ENCODE measurements around the gene GPR87.

Gene GPR87, protein sequence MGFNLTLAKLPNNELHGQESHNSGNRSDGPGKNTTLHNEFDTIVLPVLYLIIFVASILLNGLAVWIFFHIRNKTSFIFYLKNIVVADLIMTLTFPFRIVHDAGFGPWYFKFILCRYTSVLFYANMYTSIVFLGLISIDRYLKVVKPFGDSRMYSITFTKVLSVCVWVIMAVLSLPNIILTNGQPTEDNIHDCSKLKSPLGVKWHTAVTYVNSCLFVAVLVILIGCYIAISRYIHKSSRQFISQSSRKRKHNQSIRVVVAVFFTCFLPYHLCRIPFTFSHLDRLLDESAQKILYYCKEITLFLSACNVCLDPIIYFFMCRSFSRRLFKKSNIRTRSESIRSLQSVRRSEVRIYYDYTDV

DNA sequence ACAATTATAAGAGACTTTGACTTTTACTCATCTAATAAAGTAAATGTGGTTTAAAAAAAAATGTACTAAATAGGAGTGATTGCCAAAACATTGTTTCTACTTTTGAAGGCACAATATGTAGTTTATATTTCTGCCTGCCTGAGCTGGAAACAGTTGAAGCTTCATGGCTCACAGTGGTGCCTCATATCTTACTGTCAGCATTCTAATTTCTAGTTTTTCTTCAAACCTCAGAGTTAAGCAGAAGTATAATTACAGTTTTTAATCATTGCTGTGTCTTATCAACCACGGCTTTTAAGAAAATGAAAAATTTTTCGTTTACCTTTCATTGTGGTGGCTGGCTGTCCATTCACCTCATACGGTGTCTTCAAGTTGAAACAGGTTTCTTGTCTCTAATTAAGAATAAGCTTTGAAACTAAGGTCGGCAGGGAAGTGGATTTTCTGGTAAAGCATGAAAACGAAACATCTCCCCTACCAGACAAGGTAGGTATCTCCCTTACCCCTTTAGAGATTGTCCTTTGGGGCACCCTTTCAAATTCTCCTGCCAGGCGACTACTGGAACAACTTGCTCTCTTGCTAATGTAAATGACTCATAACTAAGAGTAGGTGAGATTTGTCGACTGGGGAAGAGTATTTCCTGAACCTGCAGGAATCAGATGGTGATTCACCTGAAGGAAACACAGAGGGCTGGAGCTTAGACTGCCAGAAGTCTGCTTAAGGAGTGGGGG, at the start of gene GPR87:
Gene GPR87 (minus strand): TSS at position 554 of the 725 bp plus-strand sequence. CDS start 16,720 bp downstream, outside the sequence.
- DNase-seq (ENCODE audit: low read depth, low spot score), result peak; percentile 40

- no peak for DNase-seq (ENCODE audit: low read depth, low spot score)
Measured at GRCh38 chr3:151362751-151363174, 46.1 kb upstream of the GPR87 start.

GRCh38 chr3:151357463-151357850, 40.8 kb upstream of the GPR87 start:
- DNase-seq (ENCODE audit: low read depth, low spot score), result no peak

DNA sequence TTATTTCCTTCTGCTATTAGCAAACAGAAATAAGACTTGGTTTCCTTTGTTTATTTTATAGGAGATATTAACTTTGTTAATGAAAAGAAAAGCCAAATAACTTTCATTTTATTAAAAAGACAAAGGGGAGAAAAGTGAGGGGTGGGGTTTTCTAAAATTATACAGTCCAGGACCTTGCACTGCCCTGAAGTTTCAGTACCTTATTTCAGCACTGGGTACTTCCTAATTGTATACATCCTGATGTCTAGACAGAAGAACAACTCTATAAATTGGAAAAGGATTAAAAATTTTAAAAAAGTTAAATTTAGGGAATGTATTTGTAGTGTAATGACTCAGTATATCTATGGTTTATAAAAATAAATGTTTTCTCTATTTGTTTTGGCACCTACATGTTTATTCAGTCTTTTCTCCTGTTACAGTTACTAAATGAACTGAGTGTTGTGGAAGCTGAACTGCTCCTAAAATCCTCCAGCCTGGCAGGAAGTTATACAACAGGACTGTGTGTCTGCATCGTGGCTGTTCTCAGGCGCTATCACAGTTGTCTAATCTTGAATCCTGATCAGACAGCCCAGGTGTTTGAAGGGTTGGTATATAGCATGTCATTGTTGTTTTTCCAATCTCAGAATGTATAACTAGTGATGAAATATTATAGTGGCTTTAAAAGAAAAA, 40.3 kb upstream of the GPR87 start:
- DNase-seq (ENCODE audit: low read depth, low spot score), result no peak

GRCh38 chr3:151351648-151352047, 35.0 kb upstream of the GPR87 start:
- DNase-seq (ENCODE audit: low read depth, low spot score), result no peak

DNA sequence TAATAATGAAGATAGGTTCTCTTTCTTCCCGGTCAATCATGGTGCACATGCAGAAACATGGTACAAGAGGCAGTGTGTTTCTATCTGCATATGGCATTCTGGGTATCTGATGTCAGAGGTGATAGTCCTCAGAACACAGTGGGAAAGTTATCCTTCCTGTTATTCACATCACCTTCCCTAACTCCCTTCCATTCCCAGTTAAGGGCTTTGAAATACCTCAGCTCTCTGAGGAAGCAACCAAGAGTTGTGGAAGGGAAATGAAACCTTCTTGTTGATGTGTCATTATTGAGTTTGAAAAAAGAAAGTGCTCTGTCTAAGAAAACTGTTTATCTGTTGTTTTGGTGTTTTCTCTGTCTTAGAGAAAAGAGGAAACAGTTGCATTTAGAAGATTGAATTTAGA, 34.6 kb upstream of the GPR87 start:
- DNase-seq (ENCODE audit: low read depth, low spot score), result no peak

- DNase-seq (ENCODE audit: low read depth, low spot score), result no peak
Measured at GRCh38 chr3:151350656-151351055, 34.0 kb upstream of the GPR87 start.

DNA sequence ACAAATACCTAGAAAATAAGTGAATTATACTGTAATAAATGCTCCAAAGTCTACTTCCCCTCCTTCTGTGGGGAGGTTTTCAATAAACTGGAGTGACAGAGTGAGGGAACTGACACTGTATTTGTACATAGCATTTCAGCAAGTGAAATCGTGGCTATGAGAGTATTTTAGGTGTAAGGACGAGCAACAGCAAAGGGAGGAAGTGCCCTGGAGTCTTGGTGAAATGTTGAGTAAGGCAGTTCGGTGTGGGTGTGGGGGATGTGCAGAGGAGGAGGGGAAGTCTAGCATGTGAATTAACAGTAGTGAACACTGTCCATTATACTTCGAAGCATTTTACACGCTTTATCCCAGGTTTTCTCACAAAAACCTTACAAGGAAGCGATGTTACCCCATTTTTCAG, 30.8 kb upstream of the GPR87 start:
- no peak for DNase-seq (ENCODE audit: low read depth, low spot score)

- no peak for DNase-seq (ENCODE audit: low read depth, low spot score)
Measured at GRCh38 chr3:151346292-151346691, 29.7 kb upstream of the GPR87 start.

- DNase-seq (ENCODE audit: low read depth, low spot score), result no peak
Measured at GRCh38 chr3:151345859-151346258, 29.2 kb upstream of the GPR87 start.

DNA sequence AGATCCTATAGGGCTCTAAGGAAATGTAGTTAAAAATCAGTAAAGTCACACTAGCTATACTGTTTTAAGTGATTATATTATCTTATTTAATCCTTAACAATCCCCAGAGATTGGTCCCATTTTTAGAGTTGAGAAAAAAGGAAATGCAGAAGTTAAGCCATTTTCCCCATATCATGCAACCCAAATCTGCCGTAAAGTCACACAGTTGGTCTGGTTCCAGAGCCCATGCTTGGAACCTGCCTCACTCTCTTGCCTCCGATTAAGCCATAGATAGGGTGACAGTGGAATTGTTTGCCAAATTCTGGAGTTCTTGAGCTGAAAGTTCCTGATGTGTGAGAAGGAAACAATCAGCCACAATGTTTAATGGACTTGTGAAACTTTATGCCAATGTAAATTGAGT, 15.1 kb upstream of the GPR87 start:
- no peak for DNase-seq (ENCODE audit: low read depth, low spot score)

GRCh38 chr3:151330899-151331298, 14.3 kb upstream of the GPR87 start:
- DNase-seq (ENCODE audit: low read depth, low spot score), result no peak

DNA sequence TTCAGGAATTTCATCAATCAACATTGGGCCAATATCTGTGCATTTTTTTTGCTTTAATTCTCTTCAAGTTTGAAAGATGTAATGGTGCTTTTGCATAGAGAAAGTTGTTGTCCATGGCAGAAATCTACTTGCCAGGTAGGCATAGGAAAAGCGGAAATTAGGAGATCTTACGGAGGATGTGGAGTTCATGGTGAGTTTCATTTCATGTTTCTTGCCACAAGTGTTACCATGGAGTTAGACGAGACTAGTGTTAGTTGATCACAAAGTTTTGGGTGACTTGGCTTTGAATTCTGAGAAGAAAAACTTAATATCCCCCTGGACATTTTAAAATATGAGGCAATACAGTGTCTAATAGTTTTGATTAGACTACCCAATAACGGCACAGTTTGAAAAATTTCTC, 13.8 kb upstream of the GPR87 start:
- no peak for DNase-seq (ENCODE audit: low read depth, low spot score)

DNA sequence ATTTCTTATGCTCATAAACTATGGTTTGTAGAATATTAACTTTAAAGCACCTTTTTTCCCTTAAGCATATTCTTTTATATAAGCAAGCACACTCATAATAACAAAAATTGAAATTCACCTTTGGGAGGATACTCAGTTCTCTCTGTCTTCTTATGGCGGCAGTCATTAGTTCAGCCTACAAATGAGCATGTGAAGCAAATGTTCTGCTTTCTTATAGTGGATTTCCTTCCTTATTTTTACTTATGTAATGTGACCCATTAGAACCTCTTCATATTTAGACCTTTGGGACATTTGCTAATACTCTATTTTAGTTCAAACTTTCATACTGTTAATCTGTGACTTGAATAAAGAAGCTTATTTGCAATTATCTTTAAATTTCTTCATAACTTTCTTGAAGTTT, 12.7 kb upstream of the GPR87 start, which contains the start of gene P2RY13:
Gene P2RY13 (minus strand): TSS at position 187 of the 400 bp plus-strand sequence. CDS start 21 bp downstream, at position 166.
- DNase-seq (ENCODE audit: low read depth, low spot score), result no peak

- DNase-seq (ENCODE audit: low read depth, low spot score), result no peak
Measured at GRCh38 chr3:151328298-151328995, 11.8 kb upstream of the GPR87 start.

GRCh38 chr3:151327571-151328198, 11.1 kb upstream of the GPR87 start:
- DNase-seq (ENCODE audit: low read depth, low spot score), result no peak

DNA sequence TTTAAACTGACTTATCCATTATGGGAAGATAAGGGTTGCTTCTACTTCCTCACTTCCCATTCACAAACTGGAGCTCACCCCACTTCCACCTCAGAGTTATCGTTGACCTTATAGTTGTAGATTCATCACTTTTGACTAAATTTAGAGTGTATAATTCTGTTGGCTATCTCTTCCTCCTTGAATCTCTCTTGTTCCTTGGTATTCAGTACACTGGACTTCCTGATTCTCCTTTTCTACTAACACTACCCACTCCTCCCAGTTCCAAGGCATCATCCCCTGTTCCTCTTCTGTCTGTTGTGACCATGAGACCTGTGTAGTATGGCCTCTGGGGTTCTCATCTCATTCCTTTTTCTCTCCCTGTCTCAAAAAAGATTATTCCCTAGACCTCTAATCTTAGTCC, 5.9 kb upstream of the GPR87 start:
- no peak for DNase-seq (ENCODE audit: low read depth, low spot score)

DNA sequence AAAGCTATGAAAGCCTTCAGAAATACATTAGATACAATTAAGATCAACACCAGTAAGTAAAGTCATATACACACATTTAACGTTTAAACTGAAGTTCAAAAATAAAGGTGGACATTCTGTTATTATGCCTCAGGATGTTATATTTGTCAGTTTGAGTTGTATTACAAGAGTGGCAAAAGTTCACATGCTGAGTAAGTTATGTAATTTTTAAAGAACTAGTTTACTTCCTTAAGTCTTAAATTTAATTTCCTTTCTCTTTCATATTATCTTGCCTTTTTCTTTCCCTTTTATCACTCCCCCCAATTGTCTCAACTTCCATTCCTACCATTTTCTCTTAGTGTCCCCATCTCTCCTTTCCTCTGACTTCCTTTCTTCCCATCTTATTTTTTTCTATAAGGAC, 4.9 kb upstream of the GPR87 start:
- DNase-seq (ENCODE audit: low read depth, low spot score), result no peak

- DNase-seq (ENCODE audit: low read depth, low spot score), result no peak
Measured at GRCh38 chr3:151320131-151320530, 3.5 kb upstream of the GPR87 start.

DNA sequence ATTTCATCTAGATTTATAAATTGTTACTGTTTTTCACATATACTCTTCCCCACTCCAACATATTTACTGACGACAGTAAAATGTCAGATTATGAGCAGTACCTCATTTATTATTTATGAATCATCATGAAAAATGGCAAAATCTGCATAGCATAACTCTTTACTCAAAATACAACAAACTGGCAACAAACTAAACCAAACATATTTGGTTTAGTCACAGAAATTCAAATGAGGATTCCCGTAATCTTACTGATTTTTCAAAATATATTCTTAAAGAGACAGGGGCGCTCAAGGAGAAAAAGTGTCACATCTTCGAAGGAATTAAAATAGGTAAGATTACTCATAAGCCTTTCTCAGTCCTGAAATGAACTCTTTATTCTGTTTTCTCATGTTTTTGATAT, 3.0 kb upstream of the GPR87 start:
- DNase-seq (ENCODE audit: low read depth, low spot score), result no peak

GRCh38 chr3:151318991-151319390, 2.4 kb upstream of the GPR87 start:
- no peak for DNase-seq (ENCODE audit: low read depth, low spot score)
